ENCODE results near the gene EXT2. TPM values are rescaled to one million over a fixed set of nuclear protein-coding genes. Genes with fewer than 3 reads are reported as not detected.

EXT2 gene
- total RNA-seq, 1 experiment from 2014 or later: 39.1 TPM

GRCh38 chr11:44288133-44288526 lies 192.7 kb downstream of the EXT2 start:
- CTCF ChIA-PET: interaction anchor here (0.6 to 1.4 kb wide), 3 partner anchors 155 to 196 kb away, joined by 3 to 4 read pairs (median 3); partner anchors contain the start of gene EXT2
- Mint-ChIP-seq H3K27ac (no peak overlapping the region), H3K27me3 (ENCODE audit: low read depth) (no peaks in the 10 kb centered on the region), H3K4me3 (no peak overlapping the region), H3K9me3 (no peaks in the 10 kb centered on the region), H3K4me1 (peaks cover 5% of the 10 kb centered on the region; the same call in 1 of the 2 replicates), H3K36me3 (no peaks in the 10 kb centered on the region)
- no peak for TF ChIP-seq ZNF671 (CRISPR knock-in tag; IDR thresholded peaks at IDR 0.05)
- no peak for TF ChIP-seq ATF1 (CRISPR knock-in tag; IDR thresholded peaks at IDR 0.05)
- TF ChIP-seq ZNF263 (CRISPR knock-in tag; IDR thresholded peaks at IDR 0.05; ENCODE audit: low read depth): no peak
- no peak for TF ChIP-seq NFYB (CRISPR knock-in tag; conservative IDR thresholded peaks at IDR 0.05; ENCODE audit: low read depth)
- TF ChIP-seq, protein P1, sequence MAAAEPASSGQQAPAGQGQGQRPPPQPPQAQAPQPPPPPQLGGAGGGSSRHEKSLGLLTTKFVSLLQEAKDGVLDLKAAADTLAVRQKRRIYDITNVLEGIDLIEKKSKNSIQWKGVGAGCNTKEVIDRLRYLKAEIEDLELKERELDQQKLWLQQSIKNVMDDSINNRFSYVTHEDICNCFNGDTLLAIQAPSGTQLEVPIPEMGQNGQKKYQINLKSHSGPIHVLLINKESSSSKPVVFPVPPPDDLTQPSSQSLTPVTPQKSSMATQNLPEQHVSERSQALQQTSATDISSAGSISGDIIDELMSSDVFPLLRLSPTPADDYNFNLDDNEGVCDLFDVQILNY (CRISPR knock-in tag; IDR thresholded peaks at IDR 0.05): no peak
- no peak for TF ChIP-seq ELF4 (CRISPR knock-in tag; IDR thresholded peaks at IDR 0.05; ENCODE audit: low read depth)
- TF ChIP-seq, protein P2, sequence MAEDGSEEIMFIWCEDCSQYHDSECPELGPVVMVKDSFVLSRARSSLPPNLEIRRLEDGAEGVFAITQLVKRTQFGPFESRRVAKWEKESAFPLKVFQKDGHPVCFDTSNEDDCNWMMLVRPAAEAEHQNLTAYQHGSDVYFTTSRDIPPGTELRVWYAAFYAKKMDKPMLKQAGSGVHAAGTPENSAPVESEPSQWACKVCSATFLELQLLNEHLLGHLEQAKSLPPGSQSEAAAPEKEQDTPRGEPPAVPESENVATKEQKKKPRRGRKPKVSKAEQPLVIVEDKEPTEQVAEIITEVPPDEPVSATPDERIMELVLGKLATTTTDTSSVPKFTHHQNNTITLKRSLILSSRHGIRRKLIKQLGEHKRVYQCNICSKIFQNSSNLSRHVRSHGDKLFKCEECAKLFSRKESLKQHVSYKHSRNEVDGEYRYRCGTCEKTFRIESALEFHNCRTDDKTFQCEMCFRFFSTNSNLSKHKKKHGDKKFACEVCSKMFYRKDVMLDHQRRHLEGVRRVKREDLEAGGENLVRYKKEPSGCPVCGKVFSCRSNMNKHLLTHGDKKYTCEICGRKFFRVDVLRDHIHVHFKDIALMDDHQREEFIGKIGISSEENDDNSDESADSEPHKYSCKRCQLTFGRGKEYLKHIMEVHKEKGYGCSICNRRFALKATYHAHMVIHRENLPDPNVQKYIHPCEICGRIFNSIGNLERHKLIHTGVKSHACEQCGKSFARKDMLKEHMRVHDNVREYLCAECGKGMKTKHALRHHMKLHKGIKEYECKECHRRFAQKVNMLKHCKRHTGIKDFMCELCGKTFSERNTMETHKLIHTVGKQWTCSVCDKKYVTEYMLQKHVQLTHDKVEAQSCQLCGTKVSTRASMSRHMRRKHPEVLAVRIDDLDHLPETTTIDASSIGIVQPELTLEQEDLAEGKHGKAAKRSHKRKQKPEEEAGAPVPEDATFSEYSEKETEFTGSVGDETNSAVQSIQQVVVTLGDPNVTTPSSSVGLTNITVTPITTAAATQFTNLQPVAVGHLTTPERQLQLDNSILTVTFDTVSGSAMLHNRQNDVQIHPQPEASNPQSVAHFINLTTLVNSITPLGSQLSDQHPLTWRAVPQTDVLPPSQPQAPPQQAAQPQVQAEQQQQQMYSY (CRISPR knock-in tag; IDR thresholded peaks at IDR 0.05): no peak
- TF ChIP-seq, protein P3, sequence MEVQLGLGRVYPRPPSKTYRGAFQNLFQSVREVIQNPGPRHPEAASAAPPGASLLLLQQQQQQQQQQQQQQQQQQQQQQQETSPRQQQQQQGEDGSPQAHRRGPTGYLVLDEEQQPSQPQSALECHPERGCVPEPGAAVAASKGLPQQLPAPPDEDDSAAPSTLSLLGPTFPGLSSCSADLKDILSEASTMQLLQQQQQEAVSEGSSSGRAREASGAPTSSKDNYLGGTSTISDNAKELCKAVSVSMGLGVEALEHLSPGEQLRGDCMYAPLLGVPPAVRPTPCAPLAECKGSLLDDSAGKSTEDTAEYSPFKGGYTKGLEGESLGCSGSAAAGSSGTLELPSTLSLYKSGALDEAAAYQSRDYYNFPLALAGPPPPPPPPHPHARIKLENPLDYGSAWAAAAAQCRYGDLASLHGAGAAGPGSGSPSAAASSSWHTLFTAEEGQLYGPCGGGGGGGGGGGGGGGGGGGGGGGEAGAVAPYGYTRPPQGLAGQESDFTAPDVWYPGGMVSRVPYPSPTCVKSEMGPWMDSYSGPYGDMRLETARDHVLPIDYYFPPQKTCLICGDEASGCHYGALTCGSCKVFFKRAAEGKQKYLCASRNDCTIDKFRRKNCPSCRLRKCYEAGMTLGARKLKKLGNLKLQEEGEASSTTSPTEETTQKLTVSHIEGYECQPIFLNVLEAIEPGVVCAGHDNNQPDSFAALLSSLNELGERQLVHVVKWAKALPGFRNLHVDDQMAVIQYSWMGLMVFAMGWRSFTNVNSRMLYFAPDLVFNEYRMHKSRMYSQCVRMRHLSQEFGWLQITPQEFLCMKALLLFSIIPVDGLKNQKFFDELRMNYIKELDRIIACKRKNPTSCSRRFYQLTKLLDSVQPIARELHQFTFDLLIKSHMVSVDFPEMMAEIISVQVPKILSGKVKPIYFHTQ (CRISPR knock-in tag; IDR thresholded peaks at IDR 0.05): no peak
- TF ChIP-seq JAZF1 (CRISPR knock-in tag; IDR thresholded peaks at IDR 0.05): no peak
- no peak for TF ChIP-seq TEAD1 (CRISPR knock-in tag; IDR thresholded peaks at IDR 0.05)
- TF ChIP-seq, protein P4, sequence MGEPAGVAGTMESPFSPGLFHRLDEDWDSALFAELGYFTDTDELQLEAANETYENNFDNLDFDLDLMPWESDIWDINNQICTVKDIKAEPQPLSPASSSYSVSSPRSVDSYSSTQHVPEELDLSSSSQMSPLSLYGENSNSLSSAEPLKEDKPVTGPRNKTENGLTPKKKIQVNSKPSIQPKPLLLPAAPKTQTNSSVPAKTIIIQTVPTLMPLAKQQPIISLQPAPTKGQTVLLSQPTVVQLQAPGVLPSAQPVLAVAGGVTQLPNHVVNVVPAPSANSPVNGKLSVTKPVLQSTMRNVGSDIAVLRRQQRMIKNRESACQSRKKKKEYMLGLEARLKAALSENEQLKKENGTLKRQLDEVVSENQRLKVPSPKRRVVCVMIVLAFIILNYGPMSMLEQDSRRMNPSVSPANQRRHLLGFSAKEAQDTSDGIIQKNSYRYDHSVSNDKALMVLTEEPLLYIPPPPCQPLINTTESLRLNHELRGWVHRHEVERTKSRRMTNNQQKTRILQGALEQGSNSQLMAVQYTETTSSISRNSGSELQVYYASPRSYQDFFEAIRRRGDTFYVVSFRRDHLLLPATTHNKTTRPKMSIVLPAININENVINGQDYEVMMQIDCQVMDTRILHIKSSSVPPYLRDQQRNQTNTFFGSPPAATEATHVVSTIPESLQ (CRISPR knock-in tag; IDR thresholded peaks at IDR 0.05): no peak
- TF ChIP-seq EMX1 (CRISPR knock-in tag; IDR thresholded peaks at IDR 0.05): no peak
- TF ChIP-seq, protein P5, sequence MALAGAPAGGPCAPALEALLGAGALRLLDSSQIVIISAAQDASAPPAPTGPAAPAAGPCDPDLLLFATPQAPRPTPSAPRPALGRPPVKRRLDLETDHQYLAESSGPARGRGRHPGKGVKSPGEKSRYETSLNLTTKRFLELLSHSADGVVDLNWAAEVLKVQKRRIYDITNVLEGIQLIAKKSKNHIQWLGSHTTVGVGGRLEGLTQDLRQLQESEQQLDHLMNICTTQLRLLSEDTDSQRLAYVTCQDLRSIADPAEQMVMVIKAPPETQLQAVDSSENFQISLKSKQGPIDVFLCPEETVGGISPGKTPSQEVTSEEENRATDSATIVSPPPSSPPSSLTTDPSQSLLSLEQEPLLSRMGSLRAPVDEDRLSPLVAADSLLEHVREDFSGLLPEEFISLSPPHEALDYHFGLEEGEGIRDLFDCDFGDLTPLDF (CRISPR knock-in tag; IDR thresholded peaks at IDR 0.05): no peak
- no peak for TF ChIP-seq GABPB1 (CRISPR knock-in tag; IDR thresholded peaks at IDR 0.05)
- TF ChIP-seq, protein P6, sequence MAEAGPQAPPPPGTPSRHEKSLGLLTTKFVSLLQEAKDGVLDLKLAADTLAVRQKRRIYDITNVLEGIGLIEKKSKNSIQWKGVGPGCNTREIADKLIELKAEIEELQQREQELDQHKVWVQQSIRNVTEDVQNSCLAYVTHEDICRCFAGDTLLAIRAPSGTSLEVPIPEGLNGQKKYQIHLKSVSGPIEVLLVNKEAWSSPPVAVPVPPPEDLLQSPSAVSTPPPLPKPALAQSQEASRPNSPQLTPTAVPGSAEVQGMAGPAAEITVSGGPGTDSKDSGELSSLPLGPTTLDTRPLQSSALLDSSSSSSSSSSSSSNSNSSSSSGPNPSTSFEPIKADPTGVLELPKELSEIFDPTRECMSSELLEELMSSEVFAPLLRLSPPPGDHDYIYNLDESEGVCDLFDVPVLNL (CRISPR knock-in tag; IDR thresholded peaks at IDR 0.05; ENCODE audit: borderline replicate concordance, low read depth): no peak
- TF ChIP-seq FOXK1 (CRISPR knock-in tag; IDR thresholded peaks at IDR 0.05): no peak
- no peak for TF ChIP-seq ZSCAN18 (CRISPR knock-in tag; IDR thresholded peaks at IDR 0.05)
- no peak for TF ChIP-seq RORB (CRISPR knock-in tag; IDR thresholded peaks at IDR 0.05)
- TF ChIP-seq ZNF423 (CRISPR knock-in tag; IDR thresholded peaks at IDR 0.05): no peak
- no peak for ATAC-seq
- DNase-seq (ENCODE audit: low spot score): no peak
- POLR2A ChIA-PET: no interaction called here

Data from WTC11 (cell line).